Bronchial epithelial cell (primary cell): ENCODE results near the gene CEP83. TPM values are rescaled to one million over a fixed set of nuclear protein-coding genes. Genes with fewer than 3 reads are reported as not detected.

Experiments used
- DNase-seq: peaks from one replicate; pipeline ENCODE4 v3.0.0-alpha.2; 2010; ENCODE audit warnings: low read depth
- FAIRE-seq: peaks from 2 replicates; lab custom pipeline; 2011; peaks lifted over from hg19 to GRCh38; lab: Jason Lieb, UNC
- H3K27me3 ChIP-seq: 2 replicates; pipeline ENCODE4 v1.5.1; 2011; ENCODE audit warnings: low read length; ENCODE audit not compliant: control insufficient read depth, insufficient read depth
- H3K36me3 ChIP-seq: 2 replicates; pipeline ENCODE4 v1.5.1; 2011; ENCODE audit warnings: low read length; ENCODE audit not compliant: control insufficient read depth, insufficient read depth
- H3K4me3 ChIP-seq: 2 replicates; pipeline ENCODE4 v1.5.1; 2011; ENCODE audit warnings: mild to moderate bottlenecking, low read depth, low read length, control low read depth
- CTCF ChIP-seq: IDR thresholded peaks from 2 replicates; pipeline ENCODE4 v1.5.1; 2011; ENCODE audit warnings: mild to moderate bottlenecking, moderate library complexity, low read length, control low read depth, inconsistent platforms; ENCODE audit not compliant: insufficient read depth, severe bottlenecking
- total RNA-seq: library from RNA; depleted of rRNA; stranded (reverse); fragments of >200 nt; gene quantifications from 2 replicates; pipeline ENCODE4 v1.2.1, GENCODE V29; 2014

Gene CEP83
- total RNA-seq, 1 donor from 2014 or later: 9.7 TPM

DNA sequence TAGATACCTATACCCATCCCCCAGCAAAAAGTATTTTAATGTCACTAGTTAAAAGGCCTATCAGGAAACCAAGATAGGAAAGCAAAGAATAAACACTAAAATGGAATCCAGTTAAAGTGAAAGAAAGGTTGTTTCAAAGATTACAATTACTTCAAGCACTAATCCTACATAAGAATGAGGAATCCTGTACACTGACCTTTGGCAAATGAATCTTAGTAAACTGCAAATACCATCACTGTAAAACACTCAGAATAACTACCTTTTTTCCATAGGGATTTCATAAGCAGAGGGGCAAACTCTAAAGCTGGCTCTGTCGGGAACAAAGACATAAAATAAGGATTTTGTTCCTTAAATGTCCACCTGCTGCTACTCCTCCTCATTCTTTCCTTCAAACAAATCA is 25.9 kb downstream of the CEP83 start:
- DNase-seq: no peak
- Histone ChIP-seq H3K36me3 (no peaks in the 10 kb centered on the region), H3K27me3 (no peaks in the 10 kb centered on the region), H3K4me3 (no peak overlapping the region)
- no peak for FAIRE-seq
- no peak for TF ChIP-seq CTCF

- Histone ChIP-seq H3K27me3 (no peaks in the 10 kb centered on the region), H3K36me3 (no peaks in the 10 kb centered on the region), H3K4me3 (no peak overlapping the region)
- no peak for DNase-seq
- TF ChIP-seq CTCF: no peak
- FAIRE-seq: no peak
These were observed 29.4 kb downstream of the CEP83 start for GRCh38 chr12:94430304-94430703.

- H3K4me3 ChIP-seq: no peak overlapping the region
- no peak for TF ChIP-seq CTCF
- DNase-seq (no peak), FAIRE-seq (no peak)
- no peaks in the 10 kb centered on the region for H3K36me3 ChIP-seq
- H3K27me3 ChIP-seq: no peaks in the 10 kb centered on the region
These were observed 30.0 kb downstream of the CEP83 start for GRCh38 chr12:94429633-94430032.

- FAIRE-seq (no peak), DNase-seq (no peak)
- Histone ChIP-seq H3K4me3 (no peak overlapping the region), H3K27me3 (no peaks in the 10 kb centered on the region), H3K36me3 (no peaks in the 10 kb centered on the region)
- TF ChIP-seq CTCF: no peak
These were observed 30.5 kb downstream of the CEP83 start for GRCh38 chr12:94429191-94429590.

DNA sequence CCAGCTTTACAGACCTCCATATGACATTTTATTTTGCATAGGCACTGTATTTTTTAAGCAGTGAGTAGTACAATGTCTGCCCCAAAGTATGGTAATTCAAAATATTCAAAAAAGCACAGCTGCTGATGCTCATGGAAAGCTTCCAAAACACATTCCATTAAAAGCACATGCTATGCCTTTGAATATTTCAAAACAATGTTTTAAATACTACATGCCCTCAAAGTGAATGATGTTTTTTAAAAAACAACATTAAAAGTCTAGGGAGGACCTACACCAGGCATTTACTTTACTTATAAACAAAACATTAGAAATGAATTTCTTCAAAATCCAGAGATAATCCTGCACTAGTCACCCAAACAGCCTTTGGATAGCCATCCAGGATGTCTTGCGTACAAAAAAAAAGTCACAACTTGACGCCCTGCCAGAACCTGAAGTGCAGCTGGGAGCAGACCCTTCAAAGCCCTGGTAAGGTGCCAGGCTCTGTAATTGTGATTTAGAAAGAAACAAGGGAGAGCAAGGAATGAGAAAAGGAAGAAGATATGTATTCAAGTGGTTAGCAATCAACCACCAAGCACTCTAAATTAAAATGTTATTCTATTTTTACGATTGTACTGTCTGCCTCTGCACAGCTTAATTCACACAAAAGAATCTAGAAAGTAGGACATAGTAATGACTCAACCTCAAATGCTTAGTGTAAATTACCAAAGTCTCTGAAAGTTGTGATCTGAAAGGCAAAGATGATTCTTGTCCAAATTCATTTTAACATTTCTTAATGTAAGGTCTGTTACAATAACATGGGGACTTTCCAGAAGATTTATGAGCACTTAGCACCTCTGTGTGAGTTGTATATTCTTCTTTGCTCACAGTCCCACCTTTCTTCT is 31.9 kb downstream of the CEP83 start:
- FAIRE-seq (no peak), DNase-seq (no peak)
- no peaks in the 10 kb centered on the region for H3K36me3 ChIP-seq
- H3K4me3 ChIP-seq: no peak overlapping the region
- H3K27me3 ChIP-seq: no peaks in the 10 kb centered on the region
- TF ChIP-seq CTCF: no peak
